Activated T-cell treated with anti-CD3 and anti-CD28 coated beads for 4 hours (primary cell): ENCODE measurements around the gene WNT3A.
A peak's percentile ranks its signal among the peaks of the same experiment; 100 is the strongest.

ENCODE experiments used
- DNase-seq: peaks from one replicate; pipeline ENCODE4 v3.0.0-alpha.2; 2020

The WNT3A gene

GRCh38 chr1:228032041-228032440, 25.2 kb downstream of the WNT3A start:
- no peak for DNase-seq

DNA sequence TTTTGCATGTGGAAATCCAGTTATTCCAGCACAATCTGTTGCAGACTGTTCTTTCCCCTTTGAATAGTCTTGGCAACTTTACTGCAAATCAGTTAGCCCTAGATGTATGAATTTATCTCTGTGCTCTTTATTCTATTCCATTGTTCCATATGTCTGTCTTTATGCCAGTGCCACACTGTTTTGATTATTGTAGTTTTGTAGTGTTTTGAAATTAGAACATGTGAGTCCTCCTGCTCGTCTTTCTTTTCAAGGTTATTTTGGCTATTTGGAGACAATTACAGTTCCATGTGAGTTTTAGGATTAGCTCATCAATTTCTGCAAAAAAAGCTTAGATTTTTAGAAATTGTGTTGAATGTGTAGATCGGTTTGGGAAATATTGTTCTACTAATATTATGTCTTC, 26.6 kb downstream of the WNT3A start:
- DNase-seq = no peak

DNA sequence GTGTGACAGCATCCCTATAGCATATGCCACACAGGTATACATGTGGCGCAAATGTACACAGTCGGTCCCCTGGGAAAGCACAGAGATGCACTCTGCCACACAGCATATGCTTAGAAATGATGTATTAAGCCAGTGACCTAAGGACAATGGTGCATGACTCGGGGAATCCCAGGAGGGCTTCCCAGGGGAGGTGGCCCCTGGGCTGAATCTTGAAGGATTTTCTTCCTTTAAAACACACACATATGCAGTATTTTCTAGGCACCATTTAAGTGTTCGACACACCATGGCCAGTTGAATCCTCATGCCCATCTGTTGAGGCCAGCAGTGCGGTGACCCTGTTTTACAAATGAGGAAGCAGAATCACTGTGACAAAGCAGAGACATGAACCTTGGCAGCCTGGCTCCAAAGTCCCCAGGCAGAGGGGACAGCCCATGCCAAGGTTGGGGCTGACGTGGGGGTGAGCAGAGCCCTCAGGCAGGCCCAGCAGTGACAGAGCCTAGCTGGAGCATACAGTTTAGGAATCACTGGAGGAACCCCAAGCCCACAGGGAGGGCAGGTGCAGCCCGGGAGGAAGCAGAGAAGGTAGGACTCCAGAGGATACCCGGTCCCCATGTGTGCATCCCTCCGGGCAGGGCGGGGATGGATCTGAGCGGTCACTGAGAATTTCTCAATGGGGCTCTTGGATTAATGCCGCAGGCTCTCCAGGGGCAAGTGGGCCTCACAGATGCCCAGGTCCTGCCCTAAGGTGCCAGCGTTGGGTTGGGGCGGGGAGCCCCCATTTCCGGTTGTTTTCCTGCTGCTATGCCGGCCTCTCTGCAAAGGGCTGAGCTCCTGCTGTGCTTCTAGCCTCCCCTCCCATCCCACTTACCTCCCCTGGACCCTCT, 28.4 kb downstream of the WNT3A start:
- DNase-seq = no peak

GRCh38 chr1:228035844-228036243, 29.0 kb downstream of the WNT3A start:
- DNase-seq = no peak

- DNase-seq = no peak
Measured at GRCh38 chr1:228036701-228037231, 30.0 kb downstream of the WNT3A start.

DNA sequence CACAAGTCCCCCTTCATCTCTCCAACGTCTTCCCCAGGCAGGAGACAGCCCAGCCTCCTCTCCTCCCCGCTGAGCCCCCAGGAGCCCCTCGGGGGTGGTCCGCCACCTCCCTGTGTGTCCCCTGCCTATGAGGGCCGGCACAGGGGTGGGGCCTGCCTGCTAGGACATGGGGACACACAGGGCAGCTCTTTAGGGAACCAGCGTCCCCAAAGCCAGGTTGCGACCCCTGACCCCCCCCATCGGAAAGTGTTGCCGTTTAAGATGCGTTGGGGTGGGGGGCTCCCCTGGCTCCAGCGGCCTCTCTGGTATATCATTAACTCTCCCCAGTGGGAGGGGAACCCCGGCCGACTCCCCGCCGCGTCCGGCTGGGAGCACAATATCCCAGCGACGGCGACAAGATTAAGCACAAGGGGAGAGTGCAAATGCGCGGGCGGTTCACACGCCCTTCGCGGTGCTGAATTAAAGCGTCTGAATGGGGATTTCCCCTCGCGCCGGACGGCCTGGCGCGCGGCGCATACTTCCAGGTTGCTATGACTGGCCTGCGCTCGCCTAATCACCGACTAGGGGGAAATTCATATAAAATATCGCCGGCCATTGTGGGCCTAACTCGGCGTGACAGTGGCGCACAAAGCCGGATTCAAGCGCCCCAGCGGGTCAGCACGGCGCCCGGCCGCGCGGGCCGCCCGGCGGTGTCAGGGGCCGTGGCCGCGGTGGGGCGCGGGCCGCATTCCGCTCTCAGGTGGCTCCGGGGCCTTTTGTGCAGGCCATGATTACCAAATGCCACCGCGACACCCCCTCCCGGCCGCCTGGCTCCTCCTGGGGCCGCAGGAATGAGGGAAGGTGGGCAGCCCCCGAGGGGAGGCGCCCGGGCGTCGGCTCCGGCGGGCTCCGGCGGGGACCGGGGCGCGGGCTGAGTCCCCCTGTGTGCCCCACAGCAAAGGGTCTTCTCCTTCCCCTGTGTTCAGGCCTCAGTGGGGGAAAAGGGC, 30.9 kb downstream of the WNT3A start:
- DNase-seq = peak; percentile 9

GRCh38 chr1:228038387-228039005, 31.7 kb downstream of the WNT3A start:
- no peak for DNase-seq

- no peak for DNase-seq
Measured at GRCh38 chr1:228039006-228039903, 32.5 kb downstream of the WNT3A start.

- DNase-seq = no peak
Measured at GRCh38 chr1:228039986-228040385, 33.2 kb downstream of the WNT3A start.

DNA sequence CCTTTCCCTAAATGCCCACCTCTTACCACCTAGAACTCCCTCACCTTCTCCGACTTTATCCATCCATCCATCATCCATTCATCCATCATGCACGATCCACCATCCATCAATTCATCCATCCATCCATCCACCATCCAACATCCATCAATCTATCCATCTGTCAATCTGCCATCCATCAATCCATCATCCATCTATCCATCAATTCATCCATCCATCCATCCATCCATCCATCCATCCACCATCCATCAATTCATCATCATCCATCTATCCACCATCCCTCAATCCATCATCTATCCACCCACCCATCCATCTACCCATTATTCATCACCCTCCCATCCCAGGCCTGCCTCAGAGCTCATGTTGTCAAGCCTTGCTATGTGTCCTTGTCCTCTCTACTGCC, 34.5 kb downstream of the WNT3A start:
- DNase-seq = no peak

DNA sequence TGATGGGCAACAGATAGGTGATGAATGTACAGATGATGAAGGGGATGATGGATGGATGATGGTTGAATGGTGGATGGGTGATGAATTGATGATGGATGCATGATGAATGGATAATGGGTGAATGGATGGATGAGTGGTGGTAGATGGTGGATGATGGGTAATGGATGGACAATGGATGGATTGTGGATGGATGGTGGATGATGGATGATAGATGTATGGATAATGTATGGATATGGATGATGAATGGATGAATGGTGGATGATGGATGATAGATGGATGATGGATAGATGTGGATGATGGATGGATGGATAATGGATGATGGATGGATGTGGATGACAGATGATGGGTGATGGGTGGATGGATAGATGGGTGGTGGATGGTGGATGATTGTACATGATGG, 35.7 kb downstream of the WNT3A start:
- no peak for DNase-seq

- no peak for DNase-seq
Measured at GRCh38 chr1:228043281-228043848, 36.6 kb downstream of the WNT3A start.

- no peak for DNase-seq
Measured at GRCh38 chr1:228044961-228045360, 38.2 kb downstream of the WNT3A start.

GRCh38 chr1:228045405-228045804, 38.6 kb downstream of the WNT3A start:
- DNase-seq = no peak

GRCh38 chr1:228045871-228046270, 39.1 kb downstream of the WNT3A start:
- DNase-seq = no peak

- no peak for DNase-seq
Measured at GRCh38 chr1:228046421-228047182, 39.8 kb downstream of the WNT3A start.

- no peak for DNase-seq
Measured at GRCh38 chr1:228047183-228047466, 40.3 kb downstream of the WNT3A start.

GRCh38 chr1:228048120-228048519, 41.3 kb downstream of the WNT3A start:
- no peak for DNase-seq

DNA sequence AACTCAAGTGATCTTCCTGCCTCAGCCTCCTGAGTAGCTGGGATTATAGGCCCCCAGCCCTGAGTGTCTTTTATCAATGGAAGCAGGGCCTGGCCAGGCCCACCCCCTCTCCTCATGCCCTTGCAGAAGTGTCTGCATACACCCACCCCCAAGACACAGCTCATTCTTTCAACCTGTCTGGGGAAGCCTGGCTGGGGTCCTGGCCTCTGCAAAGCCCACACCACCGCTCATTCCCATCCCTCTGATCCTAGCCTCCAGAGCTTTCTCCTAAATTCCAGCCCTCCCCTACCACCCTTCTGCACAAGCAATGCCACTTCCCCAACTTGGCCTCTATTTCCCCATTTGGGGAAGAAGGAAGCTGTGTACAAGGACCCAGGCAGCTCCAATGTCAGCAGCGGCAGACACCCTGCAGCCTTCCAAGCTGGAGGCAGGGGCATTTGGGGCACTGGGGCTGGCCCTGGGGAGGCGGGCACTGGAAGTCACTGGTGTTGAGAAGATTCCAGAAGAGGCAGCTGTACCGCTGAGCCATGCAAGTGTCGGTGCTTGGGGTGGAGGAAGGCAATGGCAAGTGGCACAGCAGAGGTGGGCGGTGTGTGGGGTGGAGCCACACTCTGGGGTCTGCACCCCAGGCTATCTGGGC, 42.0 kb downstream of the WNT3A start:
- no peak for DNase-seq

- DNase-seq = no peak
Measured at GRCh38 chr1:228050571-228051231, 43.9 kb downstream of the WNT3A start.
